CD4-positive, alpha-beta T cell (primary cell): ENCODE results near the gene RBFOX1. TPM values are rescaled to one million over a fixed set of nuclear protein-coding genes. Genes with fewer than 3 reads are reported as not detected.

Experiments used
- ATAC-seq: fragments of 200-7000 bp; cut with Tn5 transposase; one replicate; pipeline ENCODE4 v1.10.0; 2022; ENCODE audit warnings: mild to moderate bottlenecking; ENCODE audit not compliant: poor library complexity
- CTCF ChIA-PET: fragments of 350-600 bp; sonication (Branson Sonifier 250); formaldehyde crosslinking; loops from one replicate; lab custom pipeline; 2021; ENCODE audit warnings: antibody characterized with exemption, inconsistent platforms; lab: Charles Lee
- POLR2A ChIA-PET: fragments of 350-600 bp; sonication (Branson Sonifier 250); formaldehyde crosslinking; loops from one replicate; lab custom pipeline; 2021; ENCODE audit warnings: antibody characterized with exemption, inconsistent platforms; lab: Charles Lee
- DNase-seq, 14 experiments: peaks; one replicate each; pipeline ENCODE4 v3.0.0-alpha.2; 2013 to 2020; ENCODE audit warnings: mixed read lengths in 2 of 14
- H3K27ac ChIP-seq, 2 donors: one replicate each; pipeline versions ENCODE4 v1.5.1 to v1.7.0; 2013; ENCODE audit warnings: low read length in 2 of 2, low read depth in 1 of 2, mild to moderate bottlenecking in 1 of 2
- H3K27me3 ChIP-seq, 2 experiments: 1 replicate in 1 of 2; 2 replicates in 1 of 2; pipeline versions ENCODE4 v1.6.1 to v1.7.0; 2013; ENCODE audit warnings: low read length in 2 of 2, control low read depth in 1 of 2, mild to moderate bottlenecking in 1 of 2, moderate library complexity in 1 of 2; ENCODE audit not compliant: insufficient read depth in 2 of 2, control insufficient read depth in 1 of 2
- H3K36me3 ChIP-seq: one replicate; pipeline ENCODE4 v1.6.1; 2013; ENCODE audit warnings: low read length, control low read depth; ENCODE audit not compliant: insufficient read depth
- H3K4me1 ChIP-seq: one replicate; pipeline ENCODE4 v1.6.1; 2013; ENCODE audit warnings: low read length, control low read depth; ENCODE audit not compliant: insufficient read depth
- H3K4me3 ChIP-seq: one replicate; pipeline ENCODE4 v1.5.1; 2013; ENCODE audit warnings: mild to moderate bottlenecking, low read length, moderate library complexity
- H3K9me3 ChIP-seq, 2 experiments: 1 replicate in 1 of 2; 2 replicates in 1 of 2; pipeline versions ENCODE4 v1.6.1 to v1.7.0; 2013; ENCODE audit warnings: low read length in 2 of 2, mild to moderate bottlenecking in 2 of 2, control low read depth in 1 of 2, moderate library complexity in 1 of 2; ENCODE audit not compliant: control insufficient read depth in 1 of 2, insufficient read depth in 1 of 2
- H3K27ac Mint-ChIP-seq: one replicate; pipeline ENCODE4 v1.8.0; 2020; ENCODE audit warnings: mixed read lengths
- H3K27me3 Mint-ChIP-seq: one replicate; pipeline ENCODE4 v1.8.0; 2021; ENCODE audit warnings: mixed read lengths
- H3K36me3 Mint-ChIP-seq: one replicate; pipeline ENCODE4 v1.8.0; 2021; ENCODE audit warnings: low read depth, mixed read lengths
- H3K4me1 Mint-ChIP-seq: one replicate; pipeline ENCODE4 v1.8.0; 2021; ENCODE audit warnings: low read depth, mixed read lengths
- H3K4me3 Mint-ChIP-seq: one replicate; pipeline ENCODE4 v1.8.0; 2020; ENCODE audit warnings: mild to moderate bottlenecking, mixed read lengths
- H3K9me3 Mint-ChIP-seq: one replicate; pipeline ENCODE4 v1.8.0; 2020; ENCODE audit warnings: mixed read lengths
- CTCF ChIP-seq: fragments of 200-600 bp; IDR thresholded peaks from one replicate; pipeline ENCODE4 v1.8.0; 2022; ENCODE audit warnings: antibody characterized with exemption, mild to moderate bottlenecking
- intact Hi-C, 2 experiments: fragments of 100-400 bp; cut with DNase I in 1 of 2; cut with micrococcal nuclease in 1 of 2; formaldehyde crosslinking; loops; one replicate each; pipeline versions ENCODE4 v1.15.1 to v1.9.0; 2023 to 2025; cut with DNase I, micrococcal nuclease
- total RNA-seq, 174 experiments: library from RNA in 2 of 174; stranded (reverse) in 2 of 174; gene quantifications; one replicate each; pipeline ENCODE4 v1.2.3 and lab custom pipeline; 2021 to 2026

The RBFOX1 gene
- total RNA-seq, 2 experiments from 2014 or later = not detected

- H3K4me1 Mint-ChIP-seq = no peaks in the 10 kb centered on the region
- Histone ChIP-seq H3K36me3 (no peaks in the 10 kb centered on the region), H3K4me3 (no peak overlapping the region), H3K4me1 (no peaks in the 10 kb centered on the region), H3K27ac (no peak overlapping the region), H3K9me3 (peaks cover 3 to 16% of the 10 kb centered on the region in 2 experiments), H3K27me3 (no peaks in the 10 kb centered on the region)
- intact Hi-C loops = no loop called here
- POLR2A ChIA-PET = no interaction called here
- DNase-seq = no peak
- no peak overlapping the region for H3K27ac Mint-ChIP-seq
- no peak overlapping the region for H3K4me3 Mint-ChIP-seq
- no peak for TF ChIP-seq CTCF
- no peaks in the 10 kb centered on the region for H3K27me3 Mint-ChIP-seq
- ATAC-seq = no peak
- no peaks in the 10 kb centered on the region for H3K9me3 Mint-ChIP-seq
- H3K36me3 Mint-ChIP-seq = no peaks in the 10 kb centered on the region
- CTCF ChIA-PET = no interaction called here
These were observed 71.6 kb downstream of the RBFOX1 start for GRCh38 chr16:7404217-7404616.

GRCh38 chr16:7405166-7405565, 72.5 kb downstream of the RBFOX1 start:
- Histone ChIP-seq H3K27me3 (no peaks in the 10 kb centered on the region), H3K9me3 (peaks cover 3 to 16% of the 10 kb centered on the region in 2 experiments), H3K27ac (no peak overlapping the region), H3K36me3 (no peaks in the 10 kb centered on the region), H3K4me1 (no peaks in the 10 kb centered on the region), H3K4me3 (no peak overlapping the region)
- ChIA-PET POLR2A (no interaction called here), CTCF (no interaction called here)
- TF ChIP-seq CTCF = no peak
- ATAC-seq (no peak), DNase-seq (no peak)
- H3K4me3 Mint-ChIP-seq = no peak overlapping the region
- H3K36me3 Mint-ChIP-seq = no peaks in the 10 kb centered on the region
- H3K27ac Mint-ChIP-seq = no peak overlapping the region
- intact Hi-C loops = no loop called here
- no peaks in the 10 kb centered on the region for H3K4me1 Mint-ChIP-seq
- no peaks in the 10 kb centered on the region for H3K9me3 Mint-ChIP-seq
- H3K27me3 Mint-ChIP-seq = no peaks in the 10 kb centered on the region

- Mint-ChIP-seq H3K27ac (no peak overlapping the region), H3K4me1 (no peaks in the 10 kb centered on the region), H3K9me3 (peaks cover 6% of the 10 kb centered on the region), H3K27me3 (no peaks in the 10 kb centered on the region), H3K36me3 (no peaks in the 10 kb centered on the region), H3K4me3 (no peak overlapping the region)
- no peak for DNase-seq
- Histone ChIP-seq H3K27me3 (no peaks in the 10 kb centered on the region), H3K36me3 (no peaks in the 10 kb centered on the region), H3K4me3 (no peak overlapping the region), H3K27ac (no peak overlapping the region), H3K4me1 (no peaks in the 10 kb centered on the region), H3K9me3 (peaks cover 3 to 29% of the 10 kb centered on the region in 2 experiments)
- TF ChIP-seq CTCF = no peak
- intact Hi-C loops = no loop called here
- ChIA-PET CTCF (no interaction called here), POLR2A (no interaction called here)
- ATAC-seq = no peak
These were observed 76.2 kb downstream of the RBFOX1 start for GRCh38 chr16:7408700-7409365.
